HG02943 (cell line): ENCODE measurements around the gene ZNF747.
"Not testable (repeated sequence)": the region's sequence is repeated elsewhere in the genome, so short reads cannot be mapped to it uniquely, and the experiment has no call there.

Experiments
- ATAC-seq: cut with Tn5 transposase; IDR thresholded peaks from one replicate; pipeline ENCODE4 v1.9.1; 2021; ENCODE audit warnings: mild to moderate bottlenecking, low read depth, moderate library complexity; ENCODE audit not compliant: unreplicated experiment

The ZNF747 gene

DNA sequence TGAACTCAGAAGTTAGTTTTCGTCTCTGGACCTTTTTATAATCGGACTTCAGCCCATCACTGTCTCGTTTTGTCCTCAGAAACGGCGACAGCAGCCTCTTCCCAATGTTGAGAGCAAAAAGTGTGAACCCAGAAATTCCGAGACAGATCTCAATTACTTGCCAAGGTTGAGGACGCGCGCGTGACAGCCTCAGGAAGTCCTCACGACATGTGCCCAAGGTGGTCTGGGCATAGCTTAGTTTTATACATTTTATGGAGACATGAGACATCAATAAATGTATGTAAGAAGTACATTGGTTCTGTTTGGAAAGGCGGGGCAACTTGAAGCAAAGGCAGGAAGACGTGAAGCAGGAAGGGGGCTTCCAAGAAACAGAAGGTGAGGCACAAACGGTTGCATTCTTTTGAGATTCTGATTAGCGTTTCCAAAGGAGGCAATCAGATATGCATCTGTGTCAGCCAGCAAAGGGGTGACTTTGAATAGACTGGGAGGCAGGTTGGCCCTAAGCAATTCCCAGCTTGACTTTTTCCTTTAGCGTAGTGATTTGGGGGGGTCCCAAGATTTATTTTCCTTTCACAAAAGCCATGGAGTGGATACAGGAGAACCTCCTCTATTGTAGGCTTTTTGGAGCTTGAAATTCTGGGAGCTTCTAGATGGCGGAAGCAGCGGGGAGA lies 583 bp upstream of the ZNF747 start:
- ATAC-seq: peak; percentile 10

DNA sequence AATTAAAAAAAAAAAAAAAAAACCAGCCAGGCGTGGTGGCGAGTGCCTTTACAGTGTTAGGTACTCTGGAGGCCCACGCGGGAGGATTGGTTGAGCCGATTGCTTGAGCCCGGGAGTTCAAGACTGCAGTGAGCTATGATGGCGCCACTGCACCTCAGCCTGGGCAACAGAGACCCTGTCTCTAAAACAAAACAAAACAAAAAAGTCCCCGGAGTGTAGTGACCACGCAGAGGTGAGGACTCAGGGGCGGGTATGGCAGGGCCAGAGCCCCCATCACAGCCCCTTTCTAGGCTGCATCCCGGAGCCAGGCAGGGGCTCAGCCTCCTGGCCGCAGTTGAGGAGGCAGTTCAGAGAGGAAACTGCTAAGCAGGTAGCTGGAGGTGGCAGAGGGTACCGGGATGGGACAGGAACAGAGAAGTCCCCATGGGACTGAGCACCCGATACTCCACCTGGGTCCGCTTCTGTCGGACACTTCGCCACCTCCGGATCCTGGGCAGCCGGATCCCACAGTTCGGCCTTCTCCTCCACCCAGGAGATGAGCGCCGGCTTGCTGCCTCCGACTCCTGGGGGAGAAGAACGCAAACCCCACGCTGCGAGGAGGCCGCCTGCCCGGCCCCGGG lies 800 bp downstream of the ZNF747 start:
- peak; percentile 10 for ATAC-seq

DNA sequence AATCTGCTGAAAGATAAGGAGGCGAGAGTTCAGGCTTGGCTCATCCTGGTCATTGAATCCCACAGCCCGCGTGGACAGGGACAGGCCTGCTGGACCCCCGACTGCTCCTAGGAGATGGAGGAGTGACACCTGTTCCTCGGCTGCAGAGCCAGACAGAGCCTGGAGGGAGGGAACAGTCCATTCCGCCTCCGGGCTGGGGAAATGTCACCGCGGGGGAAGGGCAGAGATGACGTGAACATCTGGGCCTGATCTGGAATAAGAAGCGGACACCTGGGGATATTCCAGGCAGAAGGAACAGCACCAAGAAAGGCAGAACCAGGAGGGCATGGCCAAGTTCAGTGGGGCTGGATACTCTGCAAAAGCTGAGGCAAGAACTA lies 1.5 kb downstream of the ZNF747 start:
- no peak for ATAC-seq

DNA sequence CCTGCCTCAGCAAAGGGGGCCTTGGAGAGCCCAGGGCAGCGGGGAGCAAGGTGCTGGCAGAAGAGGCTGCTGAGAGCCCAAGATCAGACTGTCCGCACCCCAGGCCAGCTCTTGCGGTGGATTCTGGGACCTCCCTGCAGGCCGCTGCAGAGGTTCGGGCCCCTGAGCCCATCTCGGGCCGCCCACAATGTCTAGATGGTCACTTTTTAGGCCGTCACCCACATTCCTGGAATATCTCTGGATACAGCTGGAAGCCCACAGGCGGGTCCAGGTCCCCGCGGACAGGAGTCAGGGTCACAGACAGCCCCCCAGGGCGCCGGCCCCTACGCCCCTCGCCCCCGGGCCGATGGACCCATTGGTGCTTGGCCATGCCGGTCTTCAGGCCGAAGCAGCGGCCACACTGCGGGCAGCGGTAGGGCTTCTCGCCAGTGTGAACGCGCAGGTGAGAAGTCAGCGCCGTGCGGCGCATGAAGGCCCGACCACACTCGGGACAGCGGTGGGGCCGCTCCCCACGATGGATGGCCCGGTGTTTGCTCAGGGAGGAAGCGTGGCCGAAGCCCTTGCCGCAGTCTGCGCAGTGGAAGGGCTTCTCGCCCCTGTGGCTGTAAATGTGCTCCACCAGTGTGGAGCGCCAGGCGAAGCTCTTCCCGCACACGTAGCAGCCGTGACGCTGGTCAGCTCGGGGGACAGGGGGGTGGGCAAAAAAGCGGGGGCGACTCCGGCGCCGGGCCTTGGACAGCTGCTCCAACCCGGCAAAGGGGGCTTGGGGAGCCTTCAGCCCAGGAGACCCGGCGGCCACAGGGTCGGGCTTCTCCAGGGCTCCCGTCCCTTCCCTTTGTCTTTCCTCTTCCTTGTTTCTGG lies 2.1 kb downstream of the ZNF747 start:
- ATAC-seq: no peak

DNA sequence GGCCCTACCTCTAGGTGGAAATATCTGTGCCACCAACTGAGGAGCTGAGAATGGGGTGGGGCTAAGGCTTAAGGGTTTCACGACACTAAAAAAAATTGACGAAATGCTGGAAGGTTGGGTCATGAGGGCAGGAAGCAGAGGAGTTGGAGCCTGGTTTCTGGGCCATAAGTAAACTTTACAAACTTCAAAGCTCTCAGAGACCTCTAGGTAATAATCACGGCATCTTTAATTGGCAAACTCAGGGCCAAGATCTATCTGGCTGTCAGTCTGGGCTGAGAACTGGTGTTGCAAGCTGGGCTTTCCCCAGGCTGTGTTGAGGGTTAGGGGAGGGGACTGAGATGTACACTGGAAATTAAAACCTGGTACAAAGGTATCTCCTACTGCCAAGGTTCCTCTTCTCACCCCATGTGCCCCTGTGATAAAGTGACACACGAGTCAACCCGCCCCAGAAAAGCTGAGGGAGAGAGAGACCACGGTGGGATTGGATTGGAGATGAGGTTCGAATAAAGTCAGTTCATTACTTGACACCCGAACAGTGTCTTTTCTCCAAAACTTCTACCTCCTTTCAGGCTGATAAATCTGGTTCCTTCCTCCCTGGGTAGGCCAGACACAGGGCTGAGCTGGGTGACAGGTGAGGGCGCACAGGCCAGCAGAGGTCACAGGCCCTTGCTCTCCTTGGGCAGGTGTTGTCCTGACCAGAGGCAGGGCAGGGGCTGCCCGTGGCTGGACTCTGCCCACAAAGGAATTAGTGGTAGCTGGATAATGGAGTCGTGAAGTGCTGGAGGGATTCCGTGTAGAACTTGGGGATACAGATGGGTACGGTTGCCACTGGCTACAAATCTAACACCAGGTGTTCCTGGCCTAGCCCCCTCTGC lies 4.3 kb downstream of the ZNF747 start:
- ATAC-seq: no peak

DNA sequence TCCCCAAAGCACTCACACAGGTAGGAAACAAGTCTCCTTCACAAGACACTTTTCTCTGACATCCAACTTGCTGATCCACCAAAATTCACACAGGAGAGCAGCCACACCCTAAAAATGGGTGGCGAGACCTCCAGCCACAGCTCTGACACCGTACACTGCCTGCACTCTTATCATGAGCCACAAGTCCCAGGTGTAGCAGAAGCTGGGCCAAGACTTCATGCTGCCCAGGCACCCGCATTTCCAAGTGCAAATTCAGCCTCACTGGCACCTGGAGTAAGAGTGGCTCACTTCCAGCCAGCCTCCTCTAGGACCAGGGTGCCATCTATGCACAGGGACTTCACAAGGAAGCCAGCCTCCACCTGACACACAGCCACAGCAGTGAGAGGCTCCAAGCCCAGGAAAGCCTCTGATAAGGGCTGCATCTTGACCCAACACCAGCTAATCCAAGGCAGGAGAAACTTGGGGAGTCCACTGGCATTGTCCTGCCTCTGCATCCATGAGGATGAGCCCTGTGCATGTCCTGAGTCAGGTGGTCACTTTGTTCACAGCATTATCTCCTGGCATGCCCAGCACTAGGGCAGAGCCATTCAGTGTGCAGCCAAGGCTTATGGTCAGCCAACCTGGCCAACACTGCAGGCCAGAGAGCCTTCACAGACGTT lies 5.7 kb downstream of the ZNF747 start:
- no peak for ATAC-seq

DNA sequence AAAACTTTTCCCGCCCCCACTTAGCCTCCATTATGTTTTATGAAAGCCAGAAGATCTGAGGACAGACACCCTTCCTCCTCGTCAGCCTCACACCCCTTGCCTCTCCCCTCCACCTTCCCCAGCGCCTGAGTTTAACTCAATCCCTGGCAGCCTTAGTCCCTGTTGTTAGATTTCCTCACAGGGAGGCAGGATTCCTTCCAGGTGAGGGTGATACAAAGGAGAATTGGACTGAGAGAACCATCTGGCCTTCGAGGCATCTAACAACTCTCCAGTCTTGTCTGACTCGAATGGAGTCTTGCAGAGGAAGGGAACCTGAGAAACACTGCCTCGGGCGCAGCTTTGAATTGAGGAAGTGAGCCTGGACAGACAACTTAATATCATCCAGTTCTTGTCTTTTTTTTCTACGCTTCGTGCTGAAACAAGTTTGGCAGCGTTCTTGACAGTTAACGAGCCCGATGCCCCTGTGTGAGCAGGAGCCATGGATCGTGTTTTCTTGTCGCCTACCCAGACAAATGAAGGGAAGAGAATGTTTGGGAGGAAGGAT lies 7.0 kb downstream of the ZNF747 start:
- no peak for ATAC-seq

DNA sequence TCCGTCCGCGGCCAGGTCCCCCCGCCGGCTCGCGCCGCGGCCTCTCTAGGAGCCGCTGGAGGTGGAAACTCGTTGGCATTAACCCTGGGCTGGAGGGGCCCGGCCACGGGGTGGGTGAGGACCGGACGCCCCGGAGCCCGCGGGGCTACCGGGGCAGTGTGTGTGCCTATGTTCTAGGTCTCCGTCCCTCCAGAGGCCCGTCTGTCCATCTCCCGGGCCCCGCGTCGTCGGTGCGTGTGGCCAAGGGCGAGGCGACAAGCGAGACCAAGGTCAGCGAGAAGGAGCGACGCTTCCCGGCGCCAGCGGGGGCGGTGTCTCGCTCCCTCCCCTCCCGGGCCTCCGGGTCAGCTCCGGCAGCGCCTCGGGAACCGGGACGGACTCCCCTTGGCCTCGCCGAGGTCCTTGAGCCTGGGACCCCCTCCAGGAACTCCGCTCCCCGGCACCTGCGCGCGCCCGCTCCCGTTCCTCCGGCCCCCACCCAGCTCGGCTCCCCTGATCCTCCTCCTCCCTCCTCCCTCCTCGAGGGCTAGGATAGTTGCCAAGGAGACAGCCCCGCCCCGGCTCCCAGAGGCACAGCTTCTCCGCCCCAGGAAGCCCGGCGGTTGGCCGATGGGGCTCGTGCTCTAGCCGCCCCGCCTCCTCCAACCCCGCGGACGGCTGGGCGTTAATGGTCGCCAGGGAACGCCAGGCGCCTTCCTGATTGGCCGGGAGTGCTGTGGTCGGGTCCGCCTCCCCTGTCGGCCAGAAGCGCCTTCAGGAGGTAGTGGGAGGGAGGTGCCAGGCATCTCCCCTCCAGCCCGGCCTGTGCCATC lies 7.6 kb downstream of the ZNF747 start:
- ATAC-seq: peak; percentile 67

DNA sequence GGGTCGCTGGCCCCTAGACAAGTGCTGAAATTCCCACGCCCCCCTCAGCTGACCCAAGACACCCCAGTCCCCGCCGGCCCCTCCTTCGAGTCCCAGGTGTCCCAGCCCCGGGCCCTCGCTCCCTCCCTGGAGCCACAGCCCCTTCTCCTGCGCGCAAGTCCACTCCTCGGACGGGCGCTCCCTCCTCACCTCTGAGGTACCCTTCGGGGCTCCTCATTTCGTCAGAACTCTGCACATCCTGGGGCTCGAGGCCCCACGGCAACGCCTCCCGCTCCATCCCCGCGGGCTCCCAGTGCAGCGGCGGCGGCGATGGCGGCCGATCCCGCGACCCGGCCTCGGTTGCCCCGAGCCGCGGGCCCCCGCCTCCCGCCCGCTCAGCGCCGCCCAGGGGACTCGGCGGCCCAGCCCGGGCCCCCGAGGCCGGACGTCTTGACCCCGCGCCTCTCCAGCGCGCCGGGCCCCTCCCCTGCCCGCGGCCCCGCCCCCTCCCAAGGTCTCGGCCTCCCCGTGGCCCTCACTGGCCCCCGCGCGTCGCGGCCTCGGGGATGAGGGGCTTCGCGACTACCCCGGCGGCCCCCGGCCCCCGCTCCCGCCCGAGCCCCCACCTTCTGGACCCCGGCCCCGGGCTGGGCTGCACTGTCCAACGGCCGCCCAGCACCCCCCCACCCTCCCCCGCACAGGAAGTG lies 8.4 kb downstream of the ZNF747 start, which contains the start of gene ZNF768:
Gene ZNF768, minus strand, starts transcription at position 430 of the 686 bp plus-strand sequence. Its CDS starts 153 bp downstream, at position 277.
- peak; percentile 17 for ATAC-seq

DNA sequence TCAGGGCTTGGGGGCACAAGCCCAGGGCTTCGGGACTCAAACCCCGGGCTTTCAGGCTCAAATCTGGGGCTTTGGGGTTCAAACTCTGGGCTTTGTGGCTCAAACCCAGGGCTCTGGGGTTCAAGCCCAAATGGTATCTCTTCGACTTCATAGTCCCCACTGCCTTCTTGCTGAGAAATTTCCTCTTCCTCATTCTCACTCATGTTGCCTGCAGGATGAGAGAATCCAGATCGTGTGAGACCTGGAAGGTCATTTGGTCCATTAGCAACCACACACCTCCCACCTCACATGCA lies 8.9 kb downstream of the ZNF747 start:
- no peak for ATAC-seq

DNA sequence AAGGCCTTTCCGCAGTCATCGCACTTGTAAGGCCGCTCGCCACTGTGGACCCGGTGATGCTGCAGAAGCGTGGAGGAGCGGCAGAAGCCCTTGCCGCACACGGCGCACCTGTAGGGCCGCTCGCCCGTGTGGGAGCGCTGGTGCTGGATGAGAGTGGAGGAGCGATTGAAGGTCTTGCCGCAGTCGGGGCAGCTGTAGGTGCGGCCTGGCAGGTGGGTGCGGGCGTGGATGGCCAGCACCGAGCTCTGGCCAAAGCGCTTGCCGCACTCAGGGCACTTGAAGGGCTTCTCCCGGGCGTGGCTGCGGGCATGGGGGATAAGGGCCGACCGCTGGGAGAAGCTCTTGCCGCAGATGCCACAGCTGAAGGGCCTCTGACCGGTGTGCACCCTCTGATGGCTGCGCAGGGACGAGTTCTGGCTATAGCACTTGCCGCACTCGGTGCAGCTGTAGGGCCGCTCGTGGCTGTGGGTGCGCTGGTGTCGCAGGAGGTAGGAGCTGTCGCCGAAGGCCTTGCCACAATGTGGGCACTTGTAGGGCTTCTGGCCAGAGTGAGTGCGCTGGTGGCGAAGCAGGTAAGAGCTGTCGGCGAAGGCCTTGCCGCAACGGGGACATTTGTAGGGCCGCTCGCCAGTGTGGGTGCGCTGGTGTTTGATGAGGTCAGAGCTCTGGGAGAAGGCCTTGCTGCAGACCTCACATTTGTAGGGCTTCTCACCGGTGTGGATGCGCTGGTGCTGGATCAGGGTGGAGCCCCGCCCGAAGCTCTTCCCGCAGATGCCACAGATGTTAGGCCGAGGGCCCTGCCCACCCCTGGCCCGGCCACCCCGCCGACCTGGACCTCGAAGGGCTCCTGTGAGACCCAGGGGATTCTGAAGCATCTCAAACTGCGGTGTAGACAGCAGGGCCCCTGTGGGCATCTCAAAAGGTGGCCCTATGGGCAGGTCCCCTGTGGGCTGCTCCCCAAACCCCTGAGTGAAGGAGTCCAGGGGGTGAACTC lies 9.8 kb downstream of the ZNF747 start:
- ATAC-seq: no peak

DNA sequence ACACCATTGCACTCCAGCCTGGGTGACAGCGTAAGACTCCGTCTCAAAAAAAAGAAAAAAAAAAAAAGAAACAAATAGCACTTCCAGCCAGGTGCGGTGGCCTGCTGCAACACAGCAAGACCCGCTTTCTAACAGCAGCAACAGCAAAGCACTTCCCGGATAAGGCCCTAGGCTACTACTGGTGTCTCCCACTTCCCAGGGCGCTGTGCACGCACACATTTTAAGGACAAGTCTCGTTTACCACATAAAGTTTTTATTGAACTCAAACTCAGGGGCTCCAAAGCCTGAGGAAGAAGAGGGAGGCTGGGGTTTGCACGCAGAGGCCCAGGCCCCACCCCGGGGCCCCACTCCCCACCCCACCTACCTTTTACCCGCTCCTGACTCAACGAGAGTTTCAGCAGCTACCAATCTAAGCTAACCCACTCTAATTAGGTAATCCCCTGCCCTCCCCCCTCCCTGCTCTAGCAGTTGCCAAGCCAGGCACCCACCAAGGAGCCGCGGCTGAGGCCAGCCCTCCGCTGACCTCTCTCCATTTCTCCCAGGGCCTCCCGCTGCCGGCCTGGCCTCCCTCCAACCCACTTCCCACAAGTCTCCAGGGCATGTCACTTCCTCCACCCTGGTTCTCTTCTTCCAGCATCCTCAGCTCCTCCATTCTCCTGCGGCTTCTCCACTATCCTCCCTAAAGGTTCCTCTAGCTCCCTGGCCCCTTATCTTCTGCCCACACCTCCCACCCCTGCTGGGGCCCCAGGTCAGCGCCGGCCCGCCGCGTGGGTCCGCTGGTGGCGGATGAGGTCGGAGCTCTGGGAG lies 10.7 kb downstream of the ZNF747 start:
- ATAC-seq: no peak

DNA sequence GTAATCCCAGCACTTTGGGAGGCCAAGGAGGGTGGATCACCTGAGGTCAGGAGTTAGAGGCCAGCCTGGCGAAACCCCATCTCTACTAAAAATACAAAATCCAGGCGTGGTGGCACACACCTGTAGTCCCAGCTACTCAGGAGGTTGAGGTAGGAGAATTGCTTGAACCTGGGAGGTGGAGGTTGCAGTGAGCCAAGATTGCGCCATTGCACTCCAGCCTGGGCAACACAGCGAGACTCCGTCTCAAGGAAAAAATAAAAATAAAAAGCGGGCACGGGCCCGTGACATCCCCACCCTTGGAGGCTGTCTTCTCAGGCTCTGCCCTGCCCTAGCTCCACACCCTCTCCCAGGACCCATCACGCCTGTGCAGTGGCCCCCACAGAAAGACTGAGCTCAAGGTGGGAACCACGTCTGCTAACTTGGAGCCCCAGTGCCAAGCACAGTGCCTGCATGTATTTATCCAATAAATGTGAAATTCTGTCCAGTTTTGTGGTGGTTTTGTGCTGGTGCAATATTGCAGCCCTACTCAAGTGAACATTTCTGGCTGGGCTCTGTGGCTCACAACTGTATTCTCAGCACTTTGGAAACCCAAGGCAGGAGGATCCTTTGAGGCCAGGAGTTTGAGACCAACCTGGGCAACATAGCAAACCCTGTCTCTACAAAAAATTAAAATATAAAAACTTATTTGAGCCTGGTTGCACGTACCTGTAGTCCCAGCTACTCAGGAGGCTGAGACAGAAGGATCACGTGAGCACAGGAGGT lies 11.8 kb downstream of the ZNF747 start:
- not testable (repeated sequence) for ATAC-seq

DNA sequence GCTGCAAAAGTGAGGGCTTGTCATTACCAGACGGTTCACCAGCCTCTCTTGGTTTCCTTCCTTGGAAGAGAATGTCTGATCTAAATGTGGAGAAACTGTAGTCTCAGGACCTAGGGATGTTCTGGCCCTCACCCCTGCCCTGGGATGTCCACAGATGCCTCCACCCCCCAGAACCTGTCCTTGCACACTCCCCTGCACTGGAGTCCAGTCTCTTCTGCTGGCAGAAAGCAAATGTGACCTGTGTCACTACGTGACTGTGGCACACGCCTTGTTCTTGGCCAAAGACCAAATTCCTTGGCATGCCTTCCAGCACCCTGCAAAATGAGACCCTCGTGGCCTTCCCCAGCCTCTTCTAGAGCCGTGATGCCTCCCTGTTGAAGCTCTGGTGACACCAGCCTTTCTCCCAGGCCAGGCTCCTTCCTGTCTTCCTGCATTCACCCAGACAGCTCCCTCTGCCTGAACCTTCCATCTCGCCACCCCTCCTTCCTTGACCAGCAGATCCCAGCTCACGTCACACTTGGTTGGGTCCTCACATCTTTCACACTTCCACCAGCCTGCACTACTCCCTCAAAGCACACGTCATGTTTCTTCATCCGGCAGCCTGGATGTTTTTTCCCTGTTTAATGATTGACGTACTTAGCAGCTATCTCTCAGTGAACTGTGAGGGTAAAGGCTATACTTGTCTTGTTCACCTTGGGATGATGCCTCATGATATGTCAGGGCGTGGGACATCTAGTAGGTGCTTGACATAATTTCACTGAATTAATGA lies 12.6 kb downstream of the ZNF747 start:
- no peak for ATAC-seq

DNA sequence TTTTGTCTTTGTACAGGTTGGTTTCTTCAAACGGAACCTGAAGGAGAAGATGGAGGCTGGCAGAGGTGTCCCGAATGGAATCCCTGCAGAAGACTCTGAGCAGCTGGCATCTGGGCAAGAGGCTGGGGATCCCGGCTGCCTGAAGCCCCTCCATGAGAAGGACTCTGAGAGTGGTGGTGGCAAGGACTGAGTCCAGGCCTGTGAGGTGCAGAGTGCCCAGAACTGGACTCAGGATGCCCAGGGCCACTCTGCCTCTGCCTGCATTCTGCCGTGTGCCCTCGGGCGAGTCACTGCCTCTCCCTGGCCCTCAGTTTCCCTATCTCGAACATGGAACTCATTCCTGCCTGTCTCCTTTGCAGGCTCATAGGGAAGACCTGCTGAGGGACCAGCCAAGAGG lies 13.2 kb downstream of the ZNF747 start:
- no peak for ATAC-seq
